HFFc6 (cell line): ENCODE results near the gene PLA2G2D. TPM values are rescaled to one million over a fixed set of nuclear protein-coding genes. Genes with fewer than 3 reads are reported as not detected.

ENCODE experiments used
- DNase-seq: peaks from one replicate; pipeline ENCODE4 v3.0.0-alpha.2; 2018
- H3K27ac Mint-ChIP-seq: 2 replicates; pipeline ENCODE4 v1.8.0; 2020; ENCODE audit warnings: mild to moderate bottlenecking, mixed read lengths
- H3K27me3 Mint-ChIP-seq: 2 replicates; pipeline ENCODE4 v1.8.0; 2021; ENCODE audit warnings: mild to moderate bottlenecking, moderate library complexity, mixed read lengths; ENCODE audit not compliant: insufficient read depth
- H3K36me3 Mint-ChIP-seq: 2 replicates; pipeline ENCODE4 v1.8.0; 2021; ENCODE audit warnings: low read depth, mixed read lengths
- H3K4me1 Mint-ChIP-seq: 2 replicates; pipeline ENCODE4 v1.8.0; 2020; ENCODE audit warnings: low read depth, mixed read lengths
- H3K4me3 Mint-ChIP-seq: 2 replicates; pipeline ENCODE4 v1.8.0; 2020; ENCODE audit warnings: mild to moderate bottlenecking, moderate library complexity, mixed read lengths
- H3K9me3 Mint-ChIP-seq: 2 replicates; pipeline ENCODE4 v1.8.0; 2020; ENCODE audit warnings: mild to moderate bottlenecking, mixed read lengths
- total RNA-seq, 6 experiments: library from RNA; stranded (reverse); fragmentation: NEBNext Ultra II Directional; extraction: Animal tissue kit (Norgen Biotek cat#: 25700); gene quantifications; 2 replicates in 1 of 6; 3 replicates in 5 of 6; pipeline ENCODE4 v1.2.3, GENCODE V29; 2021
- TF ChIP-seq, protein P1 (sequence below): fragments of 200-600 bp; sonication (generic); IDR thresholded peaks from 2 replicates; pipeline ENCODE4 v1.5.0; 2021; ENCODE audit warnings: antibody characterized with exemption, mild to moderate bottlenecking

The PLA2G2D gene
- total RNA-seq, 6 experiments from 2014 or later: not detected

DNA sequence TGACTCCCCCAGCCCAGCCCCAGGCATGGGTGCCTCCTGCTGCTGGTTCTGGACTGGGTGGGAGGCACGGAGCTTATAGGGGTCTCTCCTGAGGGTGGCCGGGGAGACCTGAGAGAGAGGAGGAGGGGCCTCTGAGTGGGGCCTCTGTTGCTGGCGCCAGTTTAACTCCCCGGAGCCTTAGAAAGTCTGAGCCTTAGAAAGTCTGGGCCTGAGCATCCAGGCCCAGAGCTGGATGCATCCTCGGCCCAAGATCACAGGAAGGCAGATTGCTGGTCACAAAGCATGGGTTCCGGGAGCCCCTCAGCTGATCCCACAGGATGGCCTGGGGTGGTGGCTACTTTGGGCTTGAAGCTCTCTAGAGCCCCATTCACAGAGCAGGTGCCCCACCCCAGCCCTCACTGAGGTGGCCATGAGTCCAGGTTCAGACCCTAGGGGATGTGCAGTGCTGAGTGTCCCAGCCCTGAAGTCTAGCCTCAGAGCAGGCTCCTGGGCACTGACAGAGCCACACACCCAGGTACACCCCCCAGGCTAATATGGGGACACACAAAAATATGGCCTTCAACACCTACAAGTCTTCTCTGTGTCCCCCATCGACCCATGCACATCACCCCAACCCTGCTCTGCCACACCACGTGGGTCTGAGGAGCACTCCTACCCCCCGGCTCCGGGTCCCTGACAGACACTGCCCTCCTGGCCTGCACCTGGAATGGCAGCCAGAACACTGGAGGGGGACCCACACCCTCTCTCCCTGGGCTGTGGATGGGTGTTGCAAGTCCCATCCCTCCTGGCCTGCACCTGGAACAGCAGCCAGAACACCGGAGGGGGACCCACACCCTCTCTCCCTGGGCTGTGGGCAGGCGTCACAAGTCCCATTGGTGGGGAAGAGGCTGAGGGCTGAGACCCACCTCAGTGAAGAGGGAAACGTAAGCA is 29.5 kb upstream of the PLA2G2D start:
- TF ChIP-seq, protein P1, sequence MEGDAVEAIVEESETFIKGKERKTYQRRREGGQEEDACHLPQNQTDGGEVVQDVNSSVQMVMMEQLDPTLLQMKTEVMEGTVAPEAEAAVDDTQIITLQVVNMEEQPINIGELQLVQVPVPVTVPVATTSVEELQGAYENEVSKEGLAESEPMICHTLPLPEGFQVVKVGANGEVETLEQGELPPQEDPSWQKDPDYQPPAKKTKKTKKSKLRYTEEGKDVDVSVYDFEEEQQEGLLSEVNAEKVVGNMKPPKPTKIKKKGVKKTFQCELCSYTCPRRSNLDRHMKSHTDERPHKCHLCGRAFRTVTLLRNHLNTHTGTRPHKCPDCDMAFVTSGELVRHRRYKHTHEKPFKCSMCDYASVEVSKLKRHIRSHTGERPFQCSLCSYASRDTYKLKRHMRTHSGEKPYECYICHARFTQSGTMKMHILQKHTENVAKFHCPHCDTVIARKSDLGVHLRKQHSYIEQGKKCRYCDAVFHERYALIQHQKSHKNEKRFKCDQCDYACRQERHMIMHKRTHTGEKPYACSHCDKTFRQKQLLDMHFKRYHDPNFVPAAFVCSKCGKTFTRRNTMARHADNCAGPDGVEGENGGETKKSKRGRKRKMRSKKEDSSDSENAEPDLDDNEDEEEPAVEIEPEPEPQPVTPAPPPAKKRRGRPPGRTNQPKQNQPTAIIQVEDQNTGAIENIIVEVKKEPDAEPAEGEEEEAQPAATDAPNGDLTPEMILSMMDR: no peak
- Mint-ChIP-seq H3K4me1 (no peaks in the 10 kb centered on the region), H3K27ac (no peak overlapping the region), H3K36me3 (no peaks in the 10 kb centered on the region), H3K9me3 (no peaks in the 10 kb centered on the region), H3K4me3 (no peak overlapping the region), H3K27me3 (peaks cover 21% of the 10 kb centered on the region)
- DNase-seq: no peak

DNA sequence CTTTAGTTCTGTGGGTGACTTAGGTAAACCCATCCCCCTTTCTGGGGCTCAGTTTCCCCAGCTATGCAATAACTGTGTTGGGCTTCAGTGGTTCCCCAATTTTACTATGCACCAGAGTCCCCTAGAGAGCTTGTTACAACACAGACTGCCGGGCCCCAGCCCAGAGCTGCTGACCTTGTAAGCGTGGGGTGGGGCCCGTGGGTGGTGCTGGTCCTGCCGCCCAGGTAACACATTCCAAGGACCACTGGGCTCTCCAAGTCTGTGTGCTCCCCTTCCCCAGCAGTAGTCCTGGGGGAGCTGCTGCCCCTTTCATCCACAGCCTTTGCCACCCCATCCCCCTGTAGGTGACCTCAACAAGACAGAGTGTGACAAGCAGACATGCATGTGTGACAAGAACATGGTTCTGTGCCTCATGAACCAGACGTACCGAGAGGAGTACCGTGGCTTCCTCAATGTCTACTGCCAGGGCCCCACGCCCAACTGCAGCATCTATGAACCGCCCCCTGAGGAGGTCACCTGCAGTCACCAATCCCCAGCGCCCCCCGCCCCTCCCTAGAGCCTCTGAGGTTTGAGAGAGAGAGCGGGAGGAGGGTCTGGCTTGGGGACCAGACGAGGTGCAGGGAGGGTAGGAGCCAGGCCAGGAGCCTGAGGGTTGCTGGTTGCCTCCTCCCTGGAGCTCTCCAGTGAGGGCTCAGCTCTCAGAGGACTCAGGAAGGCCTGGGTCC is 28.7 kb upstream of the PLA2G2D start:
- Mint-ChIP-seq H3K4me3 (no peak overlapping the region), H3K27ac (no peak overlapping the region), H3K27me3 (peaks cover 24% of the 10 kb centered on the region), H3K4me1 (no peaks in the 10 kb centered on the region), H3K36me3 (no peaks in the 10 kb centered on the region), H3K9me3 (no peaks in the 10 kb centered on the region)
- TF ChIP-seq, protein P1: no peak
- no peak for DNase-seq

DNA sequence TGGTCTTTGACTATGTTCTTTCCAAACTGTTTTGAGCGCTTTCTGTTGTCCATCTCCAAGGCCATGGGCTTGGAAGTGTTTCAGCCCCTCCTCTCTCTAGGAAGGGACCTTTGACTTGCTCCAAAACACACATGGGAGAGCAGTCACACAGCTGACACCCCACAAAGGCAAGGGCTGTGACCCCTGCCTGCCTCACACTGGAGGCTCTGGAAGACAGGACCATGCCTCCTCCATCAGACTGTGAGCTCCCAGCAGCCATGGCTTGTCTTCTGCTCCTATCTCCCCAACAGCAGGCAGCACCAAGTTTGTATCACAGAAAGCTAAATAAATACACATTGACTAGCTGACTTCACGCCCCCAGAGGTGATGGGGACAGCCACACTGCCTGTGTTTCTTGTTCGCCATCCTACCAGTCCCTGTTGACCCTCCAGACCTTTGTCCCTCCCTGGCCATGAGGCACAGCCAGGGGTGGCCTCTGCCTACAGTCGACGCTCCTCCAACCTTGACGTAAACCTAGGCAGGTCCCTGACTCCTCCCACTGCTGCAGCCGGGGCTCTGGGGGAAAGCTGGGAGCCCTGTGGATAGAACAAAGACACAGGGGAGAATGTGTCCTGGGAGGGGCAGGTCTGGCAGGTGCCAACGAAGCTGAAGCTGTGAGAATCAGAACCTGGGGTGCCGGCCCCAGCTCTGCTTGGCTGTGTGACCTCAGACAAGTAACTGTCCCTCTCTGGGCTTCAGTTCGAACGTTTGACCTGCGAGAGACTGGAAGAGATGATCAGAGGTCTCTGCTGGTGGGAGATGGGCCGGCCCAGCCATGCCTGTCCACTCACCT is 24.6 kb upstream of the PLA2G2D start:
- H3K4me3 Mint-ChIP-seq: no peak overlapping the region
- H3K4me1 Mint-ChIP-seq: no peaks in the 10 kb centered on the region
- H3K27me3 Mint-ChIP-seq: peaks cover 34% of the 10 kb centered on the region
- no peak overlapping the region for H3K27ac Mint-ChIP-seq
- no peaks in the 10 kb centered on the region for H3K36me3 Mint-ChIP-seq
- no peaks in the 10 kb centered on the region for H3K9me3 Mint-ChIP-seq
- DNase-seq: no peak
- TF ChIP-seq, protein P1: no peak

DNA sequence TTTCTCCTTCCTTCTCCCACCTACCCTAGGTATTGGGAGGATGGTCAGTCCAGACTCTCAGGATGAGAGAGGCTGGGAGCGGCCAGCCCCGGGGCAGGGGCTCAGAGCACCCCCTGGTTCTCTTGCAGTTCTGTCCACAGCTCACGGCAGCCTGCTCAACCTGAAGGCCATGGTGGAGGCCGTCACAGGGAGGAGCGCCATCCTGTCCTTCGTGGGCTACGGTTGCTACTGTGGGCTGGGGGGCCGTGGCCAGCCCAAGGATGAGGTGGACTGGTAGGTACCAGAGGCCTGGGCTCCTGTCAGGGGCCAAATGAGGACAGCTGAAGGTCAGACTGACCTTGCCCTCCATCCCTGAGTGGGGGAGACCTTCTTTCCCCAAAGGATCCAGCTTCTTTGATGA is 24.0 kb upstream of the PLA2G2D start:
- TF ChIP-seq, protein P1: no peak
- Mint-ChIP-seq H3K9me3 (no peaks in the 10 kb centered on the region), H3K4me1 (no peaks in the 10 kb centered on the region), H3K27me3 (peaks cover 38% of the 10 kb centered on the region), H3K27ac (no peak overlapping the region), H3K36me3 (no peaks in the 10 kb centered on the region), H3K4me3 (no peak overlapping the region)
- no peak for DNase-seq

DNA sequence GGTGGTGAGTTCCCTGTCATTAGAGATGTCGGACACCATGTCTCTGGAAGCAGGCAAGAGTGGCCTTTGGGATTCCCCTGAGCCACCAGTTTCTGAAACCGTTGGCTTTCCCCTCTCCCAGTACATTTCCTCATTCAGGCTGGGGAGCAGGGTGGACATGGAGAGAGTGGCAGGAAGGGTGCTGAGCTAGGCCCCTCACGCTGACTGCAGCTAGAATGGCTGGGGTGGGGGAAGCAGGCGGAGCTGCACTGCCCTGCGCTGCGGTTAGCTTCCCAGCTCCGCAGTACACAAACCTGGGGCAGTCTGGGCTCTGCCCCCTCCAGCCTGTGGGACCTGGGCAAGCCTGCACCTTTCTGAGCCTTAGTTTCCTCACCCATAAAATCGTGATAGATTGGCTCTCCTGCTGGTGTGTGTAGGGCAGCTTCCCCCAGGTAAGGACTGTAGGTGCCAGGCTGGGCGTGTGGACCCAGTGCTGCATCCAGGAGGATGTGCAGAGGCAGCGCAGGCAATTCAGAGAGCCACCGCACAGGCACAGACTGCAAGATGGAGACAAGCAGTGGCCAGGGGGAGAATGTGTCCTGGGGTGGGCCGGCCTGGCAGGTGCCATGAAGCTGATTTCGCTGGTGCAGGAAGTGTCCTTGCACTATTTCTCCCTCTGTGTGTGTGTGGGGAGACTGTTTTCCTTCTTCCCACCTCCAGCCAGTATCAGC is 22.8 kb upstream of the PLA2G2D start:
- TF ChIP-seq, protein P1: no peak
- H3K36me3 Mint-ChIP-seq: no peaks in the 10 kb centered on the region
- H3K4me1 Mint-ChIP-seq: no peaks in the 10 kb centered on the region
- H3K4me3 Mint-ChIP-seq: no peak overlapping the region
- H3K27ac Mint-ChIP-seq: no peak overlapping the region
- H3K27me3 Mint-ChIP-seq: peaks cover 43% of the 10 kb centered on the region
- DNase-seq: no peak
- H3K9me3 Mint-ChIP-seq: no peaks in the 10 kb centered on the region
